ENCODE data around the gene CNTN2. TPM values are rescaled to one million over a fixed set of nuclear protein-coding genes. Genes with fewer than 3 reads are reported as not detected.

CNTN2 gene
- total and polyA plus RNA-seq, 8 donors: 0.12 to 2.2 (median 0.58) TPM; not detected in 3

DNA sequence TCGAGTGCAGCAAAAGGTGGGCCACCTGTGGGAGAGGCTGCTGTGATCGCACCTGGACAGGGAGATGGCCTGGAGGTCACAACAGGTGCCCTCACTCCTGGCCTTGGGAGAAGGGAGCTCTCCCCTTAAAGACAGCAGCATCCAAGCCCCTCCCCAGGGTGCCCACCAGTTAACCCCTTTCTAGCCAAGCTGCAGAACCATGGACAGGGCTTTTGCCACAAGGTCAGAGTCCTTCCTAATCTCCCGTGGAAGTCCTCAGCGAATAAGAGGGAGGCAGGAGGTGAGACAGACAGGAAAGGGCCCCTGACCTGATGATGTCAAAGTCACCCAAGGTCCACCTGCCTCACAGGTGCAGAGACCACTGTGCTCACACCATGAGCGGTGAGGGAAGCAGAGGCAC lies 1.7 kb downstream of the CNTN2 start:
- no peak overlapping the region for H3K27ac ChIP-seq
- H3K4me3 ChIP-seq: no peak overlapping the region
- 14 to 24% (median 22%) methylated on average over 3 to 5 of the region's 5 CpGs for WGBS, 5 donors
- peaks cover 12 to 95% (median 59%) of the 10 kb centered on the region in 3 donors for H3K27me3 ChIP-seq
- DNase-seq: no peak
- H3K36me3 ChIP-seq: no peaks in the 10 kb centered on the region
- TF ChIP-seq EP300 (IDR thresholded peaks at IDR 0.05) (no peak), POLR2A (IDR thresholded peaks at IDR 0.05) (no peak), POLR2AphosphoS5 (IDR thresholded peaks at IDR 0.05) (no peak)
- TF ChIP-seq, protein P1, sequence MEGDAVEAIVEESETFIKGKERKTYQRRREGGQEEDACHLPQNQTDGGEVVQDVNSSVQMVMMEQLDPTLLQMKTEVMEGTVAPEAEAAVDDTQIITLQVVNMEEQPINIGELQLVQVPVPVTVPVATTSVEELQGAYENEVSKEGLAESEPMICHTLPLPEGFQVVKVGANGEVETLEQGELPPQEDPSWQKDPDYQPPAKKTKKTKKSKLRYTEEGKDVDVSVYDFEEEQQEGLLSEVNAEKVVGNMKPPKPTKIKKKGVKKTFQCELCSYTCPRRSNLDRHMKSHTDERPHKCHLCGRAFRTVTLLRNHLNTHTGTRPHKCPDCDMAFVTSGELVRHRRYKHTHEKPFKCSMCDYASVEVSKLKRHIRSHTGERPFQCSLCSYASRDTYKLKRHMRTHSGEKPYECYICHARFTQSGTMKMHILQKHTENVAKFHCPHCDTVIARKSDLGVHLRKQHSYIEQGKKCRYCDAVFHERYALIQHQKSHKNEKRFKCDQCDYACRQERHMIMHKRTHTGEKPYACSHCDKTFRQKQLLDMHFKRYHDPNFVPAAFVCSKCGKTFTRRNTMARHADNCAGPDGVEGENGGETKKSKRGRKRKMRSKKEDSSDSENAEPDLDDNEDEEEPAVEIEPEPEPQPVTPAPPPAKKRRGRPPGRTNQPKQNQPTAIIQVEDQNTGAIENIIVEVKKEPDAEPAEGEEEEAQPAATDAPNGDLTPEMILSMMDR (IDR thresholded peaks at IDR 0.05): no peak
- intact Hi-C loops (cut with DNase I; ENCODE audit: low total_unique reads): no loop called here
- no peaks in the 10 kb centered on the region for H3K9me3 ChIP-seq
- peaks cover 0 to 13% (median 5%) of the 10 kb centered on the region in 4 donors for H3K4me1 ChIP-seq

GRCh38 chr1:205045146-205045545 lies 2.1 kb downstream of the CNTN2 start:
- H3K4me1 ChIP-seq: peaks cover 0 to 13% (median 5%) of the 10 kb centered on the region in 4 donors
- H3K27me3 ChIP-seq: peaks cover 12 to 92% (median 59%) of the 10 kb centered on the region in 3 donors
- 23 to 39% (median 32%) methylated on average over 11 of the region's 11 CpGs for WGBS, 5 donors
- no peaks in the 10 kb centered on the region for H3K36me3 ChIP-seq
- H3K27ac ChIP-seq: no peak overlapping the region
- DNase-seq: no peak
- no peaks in the 10 kb centered on the region for H3K9me3 ChIP-seq
- no peak overlapping the region for H3K4me3 ChIP-seq
- TF ChIP-seq, protein P1 (IDR thresholded peaks at IDR 0.05): no peak
- no peak for TF ChIP-seq POLR2AphosphoS5 (IDR thresholded peaks at IDR 0.05)
- TF ChIP-seq POLR2A (IDR thresholded peaks at IDR 0.05): no peak
- TF ChIP-seq EP300 (IDR thresholded peaks at IDR 0.05): no peak
- intact Hi-C loops (cut with DNase I; ENCODE audit: low total_unique reads): no loop called here

GRCh38 chr1:205046870-205047269 lies 3.9 kb downstream of the CNTN2 start:
- intact Hi-C loops (cut with DNase I; ENCODE audit: low total_unique reads): no loop called here
- no peak for DNase-seq
- Histone ChIP-seq H3K27me3 (peaks cover 12 to 86% (median 53%) of the 10 kb centered on the region in 3 donors), H3K4me3 (no peak overlapping the region), H3K4me1 (peaks cover 0 to 13% (median 5%) of the 10 kb centered on the region in 4 donors), H3K27ac (no peak overlapping the region), H3K9me3 (no peaks in the 10 kb centered on the region), H3K36me3 (no peaks in the 10 kb centered on the region)
- WGBS, 5 donors: 32 to 47% (median 44%) methylated on average over 3 to 4 of the region's 4 CpGs; no CpG with 5 or more reads in 1 of the 5 donors
- TF ChIP-seq POLR2A (IDR thresholded peaks at IDR 0.05) (no peak), POLR2AphosphoS5 (IDR thresholded peaks at IDR 0.05) (no peak), EP300 (IDR thresholded peaks at IDR 0.05) (no peak)
- TF ChIP-seq, protein P1 (IDR thresholded peaks at IDR 0.05): no peak

GRCh38 chr1:205047764-205048231 lies 4.8 kb downstream of the CNTN2 start:
- no peaks in the 10 kb centered on the region for H3K36me3 ChIP-seq
- H3K27me3 ChIP-seq: peaks cover 12 to 80% (median 47%) of the 10 kb centered on the region in 3 donors
- no peaks in the 10 kb centered on the region for H3K9me3 ChIP-seq
- TF ChIP-seq EP300 (IDR thresholded peaks at IDR 0.05) (no peak), POLR2AphosphoS5 (IDR thresholded peaks at IDR 0.05) (no peak), POLR2A (IDR thresholded peaks at IDR 0.05) (no peak)
- TF ChIP-seq, protein P1 (IDR thresholded peaks at IDR 0.05): no peak
- no peak overlapping the region for H3K27ac ChIP-seq
- no peak for DNase-seq
- 62 to 77% (median 71%) methylated on average over 5 of the region's 5 CpGs for WGBS, 5 donors
- no peak overlapping the region for H3K4me3 ChIP-seq
- intact Hi-C loops (cut with DNase I; ENCODE audit: low total_unique reads): no loop called here
- peaks cover 0 to 10% (median 4%) of the 10 kb centered on the region in 4 donors for H3K4me1 ChIP-seq
